HG02884 (cell line): ENCODE data around the gene GAB2.
"Not testable (repeated sequence)": the region's sequence is repeated elsewhere in the genome, so short reads cannot be mapped to it uniquely, and the experiment has no call there.

Source experiments
- ATAC-seq: cut with Tn5 transposase; IDR thresholded peaks from one replicate; pipeline ENCODE4 v1.9.1; 2021; ENCODE audit warnings: mild to moderate bottlenecking, moderate library complexity; ENCODE audit not compliant: unreplicated experiment

Gene GAB2

GRCh38 chr11:78318321-78319114 lies 99.1 kb downstream of the GAB2 start:
- ATAC-seq = no peak

- no peak for ATAC-seq
Observed at GRCh38 chr11:78315724-78316123, 101.9 kb downstream of the GAB2 start.

- no peak for ATAC-seq
Observed at GRCh38 chr11:78314762-78315161, 102.9 kb downstream of the GAB2 start.

- ATAC-seq = no peak
Observed at GRCh38 chr11:78313898-78314297, 103.7 kb downstream of the GAB2 start.

- ATAC-seq = no peak
Observed at GRCh38 chr11:78313181-78313795, 104.3 kb downstream of the GAB2 start.

- no peak for ATAC-seq
Observed at GRCh38 chr11:78312712-78313111, 104.9 kb downstream of the GAB2 start.

- no peak for ATAC-seq
Observed at GRCh38 chr11:78311702-78312371, 105.8 kb downstream of the GAB2 start.

GRCh38 chr11:78310500-78310909 lies 107.1 kb downstream of the GAB2 start:
- ATAC-seq = peak; percentile 89

GRCh38 chr11:78304201-78304600 lies 113.4 kb downstream of the GAB2 start:
- ATAC-seq = no peak

GRCh38 chr11:78300108-78300839 lies 117.3 kb downstream of the GAB2 start:
- ATAC-seq = no peak

- no peak for ATAC-seq
Observed at GRCh38 chr11:78299000-78299710, 118.5 kb downstream of the GAB2 start.

GRCh38 chr11:78298291-78298771 lies 119.3 kb downstream of the GAB2 start:
- ATAC-seq = no peak

- ATAC-seq = no peak
Observed at GRCh38 chr11:78295991-78296930, 121.4 kb downstream of the GAB2 start.

- no peak for ATAC-seq
Observed at GRCh38 chr11:78295347-78295746, 122.3 kb downstream of the GAB2 start.

- not testable (repeated sequence) for ATAC-seq
Observed at GRCh38 chr11:78294100-78294499, 123.5 kb downstream of the GAB2 start.

- no peak for ATAC-seq
Observed at GRCh38 chr11:78293536-78293935, 124.1 kb downstream of the GAB2 start.

- no peak for ATAC-seq
Observed at GRCh38 chr11:78292109-78292803, 125.4 kb downstream of the GAB2 start.

- ATAC-seq = no peak
Observed at GRCh38 chr11:78291503-78292108, 126.0 kb downstream of the GAB2 start.
